ENCODE measurements around the gene UGP2.
"Not testable (repeated sequence)": the region's sequence is repeated elsewhere in the genome, so short reads cannot be mapped to it uniquely, and the experiment has no call there.

The UGP2 gene

GRCh38 chr2:63899639-63900038 is 57.9 kb downstream of the UGP2 start:
- no peak overlapping the region for H3K4me3 ChIP-seq (ENCODE audit: low read depth, low read length)
- no peak for DNase-seq

GRCh38 chr2:63902149-63902548 is 60.5 kb downstream of the UGP2 start:
- H3K4me1 ChIP-seq = no peaks in the 10 kb centered on the region
- no peaks in the 10 kb centered on the region for H3K27me3 ChIP-seq
- no peak for DNase-seq
- TF ChIP-seq, protein P1, sequence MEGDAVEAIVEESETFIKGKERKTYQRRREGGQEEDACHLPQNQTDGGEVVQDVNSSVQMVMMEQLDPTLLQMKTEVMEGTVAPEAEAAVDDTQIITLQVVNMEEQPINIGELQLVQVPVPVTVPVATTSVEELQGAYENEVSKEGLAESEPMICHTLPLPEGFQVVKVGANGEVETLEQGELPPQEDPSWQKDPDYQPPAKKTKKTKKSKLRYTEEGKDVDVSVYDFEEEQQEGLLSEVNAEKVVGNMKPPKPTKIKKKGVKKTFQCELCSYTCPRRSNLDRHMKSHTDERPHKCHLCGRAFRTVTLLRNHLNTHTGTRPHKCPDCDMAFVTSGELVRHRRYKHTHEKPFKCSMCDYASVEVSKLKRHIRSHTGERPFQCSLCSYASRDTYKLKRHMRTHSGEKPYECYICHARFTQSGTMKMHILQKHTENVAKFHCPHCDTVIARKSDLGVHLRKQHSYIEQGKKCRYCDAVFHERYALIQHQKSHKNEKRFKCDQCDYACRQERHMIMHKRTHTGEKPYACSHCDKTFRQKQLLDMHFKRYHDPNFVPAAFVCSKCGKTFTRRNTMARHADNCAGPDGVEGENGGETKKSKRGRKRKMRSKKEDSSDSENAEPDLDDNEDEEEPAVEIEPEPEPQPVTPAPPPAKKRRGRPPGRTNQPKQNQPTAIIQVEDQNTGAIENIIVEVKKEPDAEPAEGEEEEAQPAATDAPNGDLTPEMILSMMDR (IDR thresholded peaks at IDR 0.05; ENCODE audit: low read depth, low read length) = no peak
- H3K9me3 ChIP-seq = no peaks in the 10 kb centered on the region
- H3K4me3 ChIP-seq (ENCODE audit: low read depth, low read length) = no peak overlapping the region
- 0 out of 2 replicates have a peak, but pooled peaks cover 3% of the 10 kb centered on the region for H3K36me3 ChIP-seq

More at GRCh38 chr2:63899639-63900038, 57.9 kb downstream of the UGP2 start:
- 0 out of 2 replicates have a peak, but pooled peaks cover 3% of the 10 kb centered on the region for H3K36me3 ChIP-seq
- H3K9me3 ChIP-seq = no peaks in the 10 kb centered on the region
- H3K4me1 ChIP-seq = no peaks in the 10 kb centered on the region
- TF ChIP-seq, protein P1 (IDR thresholded peaks at IDR 0.05; ENCODE audit: low read depth, low read length) = no peak
- H3K27me3 ChIP-seq = no peaks in the 10 kb centered on the region

DNA sequence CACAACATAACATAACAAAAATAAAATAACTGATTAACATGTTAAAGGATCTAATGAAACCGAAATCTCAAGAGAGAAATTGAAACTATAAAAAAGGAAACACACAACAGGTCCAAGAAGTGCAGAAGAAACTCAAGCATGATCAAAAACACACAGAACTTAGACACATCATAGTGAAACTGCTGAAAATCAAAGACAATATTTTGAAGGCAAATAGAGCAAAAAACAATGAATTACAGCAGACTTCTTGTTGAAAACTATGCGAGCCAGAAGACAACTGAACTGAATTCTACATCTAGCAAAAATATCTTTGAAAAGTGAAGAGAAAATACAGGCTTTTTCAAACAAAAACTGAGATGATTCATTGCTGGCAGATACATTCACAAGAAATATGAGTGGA is 61.3 kb downstream of the UGP2 start:
- Histone ChIP-seq H3K4me3 (ENCODE audit: low read depth, low read length) (no peak overlapping the region), H3K9me3 (no peaks in the 10 kb centered on the region), H3K4me1 (no peaks in the 10 kb centered on the region), H3K27me3 (no peaks in the 10 kb centered on the region), H3K36me3 (0 out of 2 replicates have a peak, but pooled peaks cover 3% of the 10 kb centered on the region)
- no peak for DNase-seq
- TF ChIP-seq, protein P1 (IDR thresholded peaks at IDR 0.05; ENCODE audit: low read depth, low read length) = no peak

- H3K36me3 ChIP-seq = peaks cover 4% of the 10 kb centered on the region; the same call in 1 of the 2 replicates
- TF ChIP-seq, protein P1 (IDR thresholded peaks at IDR 0.05; ENCODE audit: low read depth, low read length) = no peak
- H3K9me3 ChIP-seq = no peaks in the 10 kb centered on the region
- no peak overlapping the region for H3K4me3 ChIP-seq (ENCODE audit: low read depth, low read length)
- no peaks in the 10 kb centered on the region for H3K4me1 ChIP-seq
- DNase-seq = no peak
- H3K27me3 ChIP-seq = no peaks in the 10 kb centered on the region
These were observed 72.6 kb downstream of the UGP2 start for GRCh38 chr2:63914311-63914710.

DNA sequence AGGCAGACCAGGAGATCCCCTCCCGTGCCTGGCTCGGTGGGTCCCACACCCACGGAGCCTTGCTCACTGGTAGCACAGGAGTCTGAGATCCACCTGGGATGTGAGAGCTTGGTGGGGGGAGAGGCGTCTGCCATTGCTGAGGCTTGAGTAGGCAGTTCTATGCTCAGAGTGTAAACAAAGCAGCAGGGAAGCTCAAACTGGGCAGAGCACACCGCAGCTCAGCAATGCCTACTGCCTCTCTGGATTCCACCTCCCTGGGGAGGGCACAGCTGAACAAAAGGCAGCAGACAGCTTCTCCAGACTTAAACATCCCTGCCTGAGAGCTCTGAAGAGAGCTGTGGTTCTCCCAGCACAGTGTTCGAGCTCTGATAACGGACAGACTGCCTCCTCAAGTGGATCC is 85.1 kb downstream of the UGP2 start:
- DNase-seq = no peak
- H3K9me3 ChIP-seq = no peaks in the 10 kb centered on the region

GRCh38 chr2:63932104-63932503 is 90.4 kb downstream of the UGP2 start:
- not testable (repeated sequence) for DNase-seq; H3K27me3 ChIP-seq; H3K9me3 ChIP-seq; H3K4me1 ChIP-seq; H3K4me3 ChIP-seq (ENCODE audit: low read depth, low read length); H3K36me3 ChIP-seq

More for the DNA sequence above, 85.1 kb downstream of the UGP2 start:
- Histone ChIP-seq H3K36me3 (no peaks in the 10 kb centered on the region), H3K4me1 (no peaks in the 10 kb centered on the region), H3K4me3 (ENCODE audit: low read depth, low read length) (no peak overlapping the region), H3K27me3 (no peaks in the 10 kb centered on the region)
- TF ChIP-seq, protein P1 (IDR thresholded peaks at IDR 0.05; ENCODE audit: low read depth, low read length) = no peak
